AG09309 (cell line): ENCODE data around the gene MEIS3.

Experiments used
- DNase-seq: peaks from one replicate; pipeline ENCODE4 v3.0.0-alpha.2; 2010; ENCODE audit warnings: low read depth
- H3K4me3 ChIP-seq: 2 replicates; pipeline ENCODE4 v1.5.1; 2011; ENCODE audit warnings: mild to moderate bottlenecking, low read depth, low read length, moderate library complexity; ENCODE audit not compliant: control insufficient read depth
- TF ChIP-seq, protein P1 (sequence below): IDR thresholded peaks from 2 replicates; pipeline ENCODE4 v1.5.1; 2011; ENCODE audit warnings: mild to moderate bottlenecking, low read depth, low read length, inconsistent platforms; ENCODE audit not compliant: insufficient read depth, control insufficient read depth; ENCODE audit errors: missing control alignments

Gene MEIS3

DNA sequence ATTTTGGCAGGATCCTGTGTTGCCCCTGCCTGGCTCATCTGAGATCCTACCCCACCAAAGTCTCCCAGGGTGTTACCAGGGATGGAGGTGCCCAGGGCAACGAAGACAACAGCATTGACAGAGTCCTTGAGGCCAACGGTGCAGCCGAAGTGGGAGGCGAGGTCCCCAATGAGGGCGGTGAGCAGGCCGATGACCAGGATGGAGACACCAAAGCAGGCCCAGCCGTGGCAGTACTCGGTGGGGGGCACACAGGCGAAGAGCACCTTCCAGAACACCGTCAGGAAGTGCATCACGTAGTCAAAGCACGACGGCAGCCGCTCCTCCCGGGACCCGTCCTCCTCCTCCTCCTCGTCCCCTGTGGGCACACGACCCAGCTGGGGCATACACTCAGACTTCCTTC, 12.8 kb upstream of the MEIS3 start:
- DNase-seq = no peak
- TF ChIP-seq, protein P1, sequence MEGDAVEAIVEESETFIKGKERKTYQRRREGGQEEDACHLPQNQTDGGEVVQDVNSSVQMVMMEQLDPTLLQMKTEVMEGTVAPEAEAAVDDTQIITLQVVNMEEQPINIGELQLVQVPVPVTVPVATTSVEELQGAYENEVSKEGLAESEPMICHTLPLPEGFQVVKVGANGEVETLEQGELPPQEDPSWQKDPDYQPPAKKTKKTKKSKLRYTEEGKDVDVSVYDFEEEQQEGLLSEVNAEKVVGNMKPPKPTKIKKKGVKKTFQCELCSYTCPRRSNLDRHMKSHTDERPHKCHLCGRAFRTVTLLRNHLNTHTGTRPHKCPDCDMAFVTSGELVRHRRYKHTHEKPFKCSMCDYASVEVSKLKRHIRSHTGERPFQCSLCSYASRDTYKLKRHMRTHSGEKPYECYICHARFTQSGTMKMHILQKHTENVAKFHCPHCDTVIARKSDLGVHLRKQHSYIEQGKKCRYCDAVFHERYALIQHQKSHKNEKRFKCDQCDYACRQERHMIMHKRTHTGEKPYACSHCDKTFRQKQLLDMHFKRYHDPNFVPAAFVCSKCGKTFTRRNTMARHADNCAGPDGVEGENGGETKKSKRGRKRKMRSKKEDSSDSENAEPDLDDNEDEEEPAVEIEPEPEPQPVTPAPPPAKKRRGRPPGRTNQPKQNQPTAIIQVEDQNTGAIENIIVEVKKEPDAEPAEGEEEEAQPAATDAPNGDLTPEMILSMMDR = no peak

DNA sequence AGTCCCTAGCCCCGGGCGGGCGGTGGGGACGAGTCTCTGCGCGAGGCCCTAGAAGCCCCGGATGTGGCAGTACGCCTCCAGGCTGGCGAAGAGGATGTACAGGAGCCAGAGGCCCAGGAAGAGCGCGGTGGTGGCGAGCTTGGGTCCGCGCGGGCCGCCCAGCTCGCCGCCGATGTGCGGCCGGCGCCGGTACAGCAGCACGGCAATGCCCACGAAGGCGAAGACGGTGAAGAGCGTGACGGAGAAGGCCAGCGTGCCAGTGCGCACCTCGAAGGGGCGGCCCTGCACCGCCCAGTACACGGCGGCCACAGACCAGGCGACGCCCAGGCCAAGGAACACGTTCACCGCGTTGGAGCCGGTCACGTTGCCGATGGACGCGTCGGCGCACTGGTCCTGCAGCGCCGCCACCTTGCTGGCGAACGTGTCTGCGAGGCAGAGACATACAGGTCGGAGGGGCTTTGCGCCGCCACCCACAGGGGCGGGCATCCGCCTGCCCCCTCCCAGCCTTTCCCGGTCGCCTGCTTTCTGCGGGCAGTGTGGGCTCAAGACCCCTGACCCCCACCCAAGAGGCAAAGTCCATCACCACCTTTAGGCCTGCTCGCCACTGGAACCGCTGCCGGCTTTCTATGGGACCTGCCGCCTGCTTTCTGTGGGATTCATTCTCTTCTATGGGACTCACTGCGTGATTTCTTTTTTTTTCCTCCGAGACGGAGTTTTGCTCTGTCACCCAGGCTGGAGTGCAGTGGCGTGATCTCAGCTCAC, 10.9 kb upstream of the MEIS3 start:
- H3K4me3 ChIP-seq = no peak overlapping the region
- DNase-seq = no peak
- TF ChIP-seq, protein P1 = no peak

More for the DNA sequence above, 12.8 kb upstream of the MEIS3 start:
- H3K4me3 ChIP-seq = no peak overlapping the region

DNA sequence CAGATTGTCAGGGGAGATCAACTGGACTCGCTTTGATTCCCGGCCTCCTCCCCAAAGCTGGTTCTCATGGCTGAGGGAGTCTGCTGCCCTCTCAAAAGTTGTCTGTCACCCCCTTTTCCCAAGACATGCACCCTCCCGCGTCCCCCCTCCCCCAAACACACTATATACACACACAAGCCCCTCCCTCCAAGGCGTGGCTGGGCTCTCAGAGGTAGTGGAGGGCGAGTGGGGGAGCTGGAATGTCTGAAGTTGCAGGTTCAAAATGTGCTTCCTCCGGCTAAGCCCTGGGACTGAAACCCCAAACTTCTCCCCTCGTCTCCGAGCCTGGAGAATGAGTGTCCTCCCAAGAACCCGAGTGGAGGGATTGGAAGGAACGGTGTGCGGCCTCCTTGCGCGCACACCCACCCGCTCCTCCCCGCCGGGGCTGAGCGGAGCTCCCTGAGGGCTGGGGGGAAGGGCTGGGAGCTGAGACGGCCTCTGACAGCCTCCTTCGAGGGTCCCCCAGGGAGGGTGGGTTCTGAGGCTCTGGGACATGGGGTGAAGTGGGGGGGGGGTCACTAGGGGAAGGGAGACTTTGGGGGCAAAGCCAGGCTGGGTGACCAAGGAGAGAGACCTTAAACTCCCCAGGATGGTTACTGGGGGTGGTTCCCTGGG, 9.9 kb upstream of the MEIS3 start:
- DNase-seq = no peak
- TF ChIP-seq, protein P1 = no peak
- H3K4me3 ChIP-seq = no peak overlapping the region

DNA sequence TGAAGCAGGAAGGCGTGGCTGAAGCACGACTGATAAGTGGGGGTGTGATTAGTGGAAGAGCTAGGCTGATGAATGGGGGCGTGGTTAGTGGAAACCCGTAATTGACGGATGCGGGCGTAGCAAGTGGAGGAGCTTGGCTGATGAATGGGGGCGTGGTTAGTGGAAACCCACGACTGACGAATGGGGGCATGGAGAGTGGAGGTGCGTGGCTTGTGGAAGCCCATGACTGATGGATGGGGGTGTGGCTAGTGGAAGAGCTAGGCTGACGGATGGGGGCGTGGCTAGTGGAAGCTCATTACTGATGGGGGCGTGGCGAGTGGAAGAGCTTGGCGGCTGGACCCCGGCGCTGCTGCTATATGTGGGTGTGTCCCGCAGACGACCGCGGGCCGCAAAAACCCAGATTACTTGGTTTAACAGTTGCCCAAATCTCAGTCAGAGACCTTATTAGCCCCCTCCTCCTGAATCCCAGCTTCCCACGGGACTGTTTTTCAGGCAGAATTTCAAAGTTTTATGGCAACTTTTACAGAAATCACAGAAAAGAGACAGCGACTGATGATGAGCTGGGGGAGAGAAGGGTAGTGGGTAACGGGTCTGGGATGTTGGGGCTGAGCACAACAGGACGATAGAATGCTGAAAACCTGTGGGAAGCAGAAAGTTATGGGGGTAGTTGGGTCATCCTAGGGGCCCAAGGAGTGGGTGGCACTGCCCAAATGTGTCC, 9.0 kb upstream of the MEIS3 start:
- TF ChIP-seq, protein P1 = no peak
- DNase-seq = peak; percentile 95
- H3K4me3 ChIP-seq = peak overlapping the region; percentile 13

DNA sequence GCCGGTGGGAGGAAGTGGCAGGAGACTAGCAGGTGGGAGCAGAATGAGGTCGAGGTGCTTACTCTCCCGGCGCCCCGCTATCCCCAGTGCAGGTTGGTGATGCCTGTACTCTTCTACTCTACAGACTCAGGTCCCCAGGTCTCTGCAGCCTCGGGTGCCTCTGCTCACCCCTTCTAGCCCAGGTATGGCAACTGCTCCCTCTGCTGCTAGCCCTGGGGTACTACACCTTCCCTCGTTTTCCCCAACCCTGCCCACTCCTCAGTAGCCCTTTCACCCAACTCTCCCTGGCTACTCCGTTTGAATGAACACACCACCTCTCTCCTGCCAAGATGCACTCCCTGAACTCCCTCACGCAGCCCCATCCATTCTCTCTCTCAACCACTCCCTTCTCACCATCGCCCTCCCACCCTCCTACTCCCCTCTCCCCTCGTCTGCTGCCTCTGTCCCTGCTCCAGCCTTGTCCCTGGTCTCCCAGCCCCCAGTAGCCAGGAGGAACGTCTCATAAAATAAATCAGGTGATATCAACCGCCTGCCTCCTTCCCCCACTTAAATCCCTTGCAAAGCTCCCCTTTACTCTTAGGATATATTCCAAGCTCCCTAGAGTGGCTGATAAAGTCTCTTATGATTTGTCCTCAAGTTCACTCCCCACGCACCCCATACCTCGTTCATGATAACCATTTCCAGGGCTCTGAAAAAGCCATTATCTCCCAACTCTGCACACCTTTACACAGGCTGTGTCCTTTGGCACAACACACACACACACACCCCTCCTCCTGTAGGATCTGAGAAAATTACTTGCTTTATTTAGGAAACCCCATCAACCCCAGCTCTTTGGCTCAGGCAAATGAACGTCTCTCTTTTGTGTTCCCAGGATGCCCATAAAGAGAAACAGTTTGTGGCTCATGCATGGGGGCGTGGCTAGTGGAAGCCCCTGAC, 8.2 kb upstream of the MEIS3 start:
- no peak for DNase-seq
- TF ChIP-seq, protein P1 = peak; percentile 91
- H3K4me3 ChIP-seq = peak overlapping the region; percentile 13

DNA sequence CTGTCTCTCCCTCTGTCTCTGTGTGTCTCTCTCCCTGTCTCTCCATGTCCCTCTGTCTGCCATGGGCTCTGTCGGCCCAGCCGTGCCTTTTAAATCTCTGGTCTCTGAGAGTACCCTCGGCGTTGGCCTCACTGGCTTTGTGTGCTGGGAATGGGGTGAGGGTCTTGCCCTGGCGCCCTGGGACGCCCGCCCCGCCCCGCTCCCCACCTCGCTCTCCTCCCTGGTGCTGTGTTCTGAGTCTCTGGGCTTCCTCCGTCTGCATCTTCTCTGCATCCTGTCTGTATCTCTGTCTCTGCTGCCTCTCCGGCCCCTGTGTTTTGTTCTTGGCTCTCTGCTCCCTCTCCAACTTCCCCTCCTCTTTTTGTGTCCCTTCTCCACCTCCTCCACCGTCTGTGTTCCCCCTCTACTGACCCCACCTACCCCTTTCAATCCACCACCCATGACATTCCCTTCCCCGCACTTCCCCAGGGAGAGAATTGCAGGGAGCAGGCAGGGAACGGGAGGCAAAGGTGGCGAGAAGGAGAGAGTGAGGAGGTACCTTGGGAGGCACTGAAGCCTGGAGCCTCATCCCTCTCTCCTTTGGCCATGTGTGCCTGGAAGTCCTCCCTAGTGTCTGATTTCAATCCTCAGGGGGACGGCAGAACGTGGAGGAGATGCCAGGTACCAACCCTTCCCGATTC, 4.0 kb upstream of the MEIS3 start:
- TF ChIP-seq, protein P1 = no peak
- H3K4me3 ChIP-seq = no peak overlapping the region
- no peak for DNase-seq
